ENCODE data around the gene SRSF4. TPM values are rescaled to one million over a fixed set of nuclear protein-coding genes. Genes with fewer than 3 reads are reported as not detected.

The SRSF4 gene
- total RNA-seq, 1 donor: 27.9 TPM

DNA sequence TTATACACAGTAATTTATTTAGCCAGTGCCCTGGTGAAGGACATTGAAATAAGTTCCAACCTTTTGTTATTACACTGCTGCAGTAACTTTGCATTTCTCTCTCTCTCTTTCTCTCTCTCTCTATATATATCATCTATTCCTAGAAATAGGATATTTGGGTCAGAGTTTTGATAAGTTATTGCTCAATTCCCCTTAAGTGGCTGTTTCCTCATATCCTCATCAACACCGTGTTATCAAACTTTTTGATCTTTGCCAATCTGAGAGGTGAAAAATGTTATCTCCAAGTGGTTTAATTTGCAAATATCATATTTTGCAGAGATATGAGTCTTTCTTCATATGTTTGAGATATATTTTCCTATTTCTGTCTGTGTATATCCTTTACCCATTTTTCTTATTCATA is 1.6 kb upstream of the SRSF4 start:
- Histone ChIP-seq H3K79me2 (ENCODE audit: insufficient read depth, low read length) (peaks cover 34% of the 10 kb centered on the region), H3K27ac (ENCODE audit: low read depth, low read length) (no peak overlapping the region), H3K36me3 (ENCODE audit: insufficient read depth, low read length) (peaks cover 5% of the 10 kb centered on the region), H4K20me1 (ENCODE audit: insufficient read depth, low read length) (peaks cover 27% of the 10 kb centered on the region), H3K4me2 (ENCODE audit: insufficient read depth, low read length) (no peak overlapping the region), H3K4me1 (ENCODE audit: insufficient read depth, low read length) (peaks cover 16% of the 10 kb centered on the region), H3K27me3 (ENCODE audit: insufficient read depth, low read length) (no peaks in the 10 kb centered on the region), H3K4me3 (ENCODE audit: insufficient read depth, low read length) (no peak overlapping the region), H3K9me3 (ENCODE audit: low read depth, low read length) (no peaks in the 10 kb centered on the region), H2AFZ (ENCODE audit: low read length) (no peak overlapping the region)
- TF ChIP-seq, protein P1, sequence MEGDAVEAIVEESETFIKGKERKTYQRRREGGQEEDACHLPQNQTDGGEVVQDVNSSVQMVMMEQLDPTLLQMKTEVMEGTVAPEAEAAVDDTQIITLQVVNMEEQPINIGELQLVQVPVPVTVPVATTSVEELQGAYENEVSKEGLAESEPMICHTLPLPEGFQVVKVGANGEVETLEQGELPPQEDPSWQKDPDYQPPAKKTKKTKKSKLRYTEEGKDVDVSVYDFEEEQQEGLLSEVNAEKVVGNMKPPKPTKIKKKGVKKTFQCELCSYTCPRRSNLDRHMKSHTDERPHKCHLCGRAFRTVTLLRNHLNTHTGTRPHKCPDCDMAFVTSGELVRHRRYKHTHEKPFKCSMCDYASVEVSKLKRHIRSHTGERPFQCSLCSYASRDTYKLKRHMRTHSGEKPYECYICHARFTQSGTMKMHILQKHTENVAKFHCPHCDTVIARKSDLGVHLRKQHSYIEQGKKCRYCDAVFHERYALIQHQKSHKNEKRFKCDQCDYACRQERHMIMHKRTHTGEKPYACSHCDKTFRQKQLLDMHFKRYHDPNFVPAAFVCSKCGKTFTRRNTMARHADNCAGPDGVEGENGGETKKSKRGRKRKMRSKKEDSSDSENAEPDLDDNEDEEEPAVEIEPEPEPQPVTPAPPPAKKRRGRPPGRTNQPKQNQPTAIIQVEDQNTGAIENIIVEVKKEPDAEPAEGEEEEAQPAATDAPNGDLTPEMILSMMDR (IDR thresholded peaks at IDR 0.05; ENCODE audit: extremely low read depth, low read depth, low read length): no peak
- DNase-seq (ENCODE audit: insufficient read length, low spot score, missing footprints): no peak

- peaks cover 9% of the 10 kb centered on the region for H3K36me3 ChIP-seq (ENCODE audit: insufficient read depth, low read length)
- H2AFZ ChIP-seq (ENCODE audit: low read length): no peak overlapping the region
- TF ChIP-seq, protein P1 (IDR thresholded peaks at IDR 0.05; ENCODE audit: extremely low read depth, low read depth, low read length): no peak
- peak overlapping the region; percentile 99 for H3K4me3 ChIP-seq (ENCODE audit: insufficient read depth, low read length)
- peaks cover 47% of the 10 kb centered on the region for H4K20me1 ChIP-seq (ENCODE audit: insufficient read depth, low read length)
- peaks cover 32% of the 10 kb centered on the region for H3K4me1 ChIP-seq (ENCODE audit: insufficient read depth, low read length)
- no peaks in the 10 kb centered on the region for H3K27me3 ChIP-seq (ENCODE audit: insufficient read depth, low read length)
- peaks cover 58% of the 10 kb centered on the region for H3K79me2 ChIP-seq (ENCODE audit: insufficient read depth, low read length)
- H3K9me3 ChIP-seq (ENCODE audit: low read depth, low read length): no peaks in the 10 kb centered on the region
- peak overlapping the region; percentile 97 for H3K27ac ChIP-seq (ENCODE audit: low read depth, low read length)
- H3K4me2 ChIP-seq (ENCODE audit: insufficient read depth, low read length): peak overlapping the region; percentile 93
- DNase-seq (ENCODE audit: insufficient read length, low spot score, missing footprints): peak; percentile 77
Measured at GRCh38 chr1:29180497-29181412, 945 bp downstream of the SRSF4 start.

DNA sequence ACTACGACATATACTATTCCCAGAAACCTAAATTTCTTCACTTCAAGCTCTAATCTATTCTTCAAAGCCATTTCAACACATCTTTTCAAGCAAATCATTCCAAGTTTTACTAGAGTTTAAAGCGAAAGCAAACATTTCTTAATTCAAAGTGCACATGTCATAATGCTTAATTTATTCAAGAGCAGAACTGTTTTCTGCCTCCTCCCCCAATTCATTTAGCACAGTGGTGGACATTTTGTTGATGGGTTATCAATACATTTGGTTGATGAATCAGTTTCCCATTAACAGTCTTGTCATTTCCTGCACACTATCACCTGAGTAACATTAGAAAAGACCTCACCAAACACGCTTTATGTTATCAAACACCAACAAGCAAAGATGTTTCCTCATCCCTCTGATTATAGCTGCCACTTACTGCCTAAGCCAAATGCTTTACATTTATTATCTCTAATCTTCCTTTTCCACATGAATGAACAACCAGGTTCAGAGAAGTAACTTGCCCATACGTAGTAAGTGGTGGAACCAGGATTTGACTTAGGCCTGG is 2.0 kb downstream of the SRSF4 start:
- Histone ChIP-seq H3K79me2 (ENCODE audit: insufficient read depth, low read length) (peaks cover 66% of the 10 kb centered on the region), H2AFZ (ENCODE audit: low read length) (no peak overlapping the region), H4K20me1 (ENCODE audit: insufficient read depth, low read length) (peaks cover 53% of the 10 kb centered on the region), H3K27me3 (ENCODE audit: insufficient read depth, low read length) (no peaks in the 10 kb centered on the region), H3K36me3 (ENCODE audit: insufficient read depth, low read length) (peaks cover 9% of the 10 kb centered on the region), H3K9me3 (ENCODE audit: low read depth, low read length) (no peaks in the 10 kb centered on the region), H3K4me3 (ENCODE audit: insufficient read depth, low read length) (peak overlapping the region; percentile 99), H3K4me2 (ENCODE audit: insufficient read depth, low read length) (peak overlapping the region; percentile 93), H3K27ac (ENCODE audit: low read depth, low read length) (peak overlapping the region; percentile 97), H3K4me1 (ENCODE audit: insufficient read depth, low read length) (peaks cover 32% of the 10 kb centered on the region)
- no peak for DNase-seq (ENCODE audit: insufficient read length, low spot score, missing footprints)
- TF ChIP-seq, protein P1 (IDR thresholded peaks at IDR 0.05; ENCODE audit: extremely low read depth, low read depth, low read length): no peak

All from osteoblast (primary cell).